Measurements from ENCODE around the gene HDAC8. TPM values are rescaled to one million over a fixed set of nuclear protein-coding genes. Genes with fewer than 3 reads are reported as not detected.
"Not testable (repeated sequence)": the region's sequence is repeated elsewhere in the genome, so short reads cannot be mapped to it uniquely, and the experiment has no call there.

Gene HDAC8
- polyA plus RNA-seq, 1 donor, result 41.9 TPM

DNA sequence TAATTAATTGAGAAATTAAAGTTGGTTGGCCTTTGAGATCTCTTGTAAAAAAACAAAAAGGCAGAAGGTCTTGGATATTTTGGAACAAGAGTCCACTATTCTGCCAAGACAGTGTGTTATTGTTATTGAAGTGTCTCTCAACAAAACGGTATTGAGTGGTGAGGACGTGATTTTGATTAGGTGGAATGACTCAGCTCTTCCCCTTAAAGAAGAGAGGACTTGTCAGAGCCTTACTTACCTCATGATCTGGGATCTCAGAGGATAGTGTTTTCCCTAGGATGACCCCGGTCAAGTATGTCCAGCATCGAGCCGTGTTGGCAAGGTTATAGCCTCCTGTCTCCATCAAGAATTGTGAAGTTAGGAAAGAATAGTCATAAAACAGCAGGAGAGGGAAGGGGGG lies 110.9 kb downstream of the HDAC8 start:
- no peak for DNase-seq

DNA sequence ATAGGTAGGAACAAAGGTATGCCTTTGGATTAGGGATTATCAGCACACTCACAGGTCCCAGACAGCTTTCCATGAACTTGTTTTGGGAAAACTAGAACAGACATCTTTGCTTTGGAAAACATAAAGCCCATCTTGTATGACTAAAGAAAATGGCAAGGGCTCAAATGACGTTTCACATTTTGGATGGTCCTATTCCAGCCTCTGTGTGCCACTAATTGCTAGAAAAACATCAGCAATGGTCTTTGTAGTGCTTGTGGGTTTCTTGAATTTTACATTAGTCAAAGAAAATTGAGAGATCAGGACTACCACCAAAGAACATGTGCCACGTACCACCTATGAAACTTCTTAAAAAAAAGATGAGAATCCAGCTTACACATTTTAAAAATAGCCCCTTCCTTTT lies 111.4 kb downstream of the HDAC8 start:
- DNase-seq, result no peak

DNA sequence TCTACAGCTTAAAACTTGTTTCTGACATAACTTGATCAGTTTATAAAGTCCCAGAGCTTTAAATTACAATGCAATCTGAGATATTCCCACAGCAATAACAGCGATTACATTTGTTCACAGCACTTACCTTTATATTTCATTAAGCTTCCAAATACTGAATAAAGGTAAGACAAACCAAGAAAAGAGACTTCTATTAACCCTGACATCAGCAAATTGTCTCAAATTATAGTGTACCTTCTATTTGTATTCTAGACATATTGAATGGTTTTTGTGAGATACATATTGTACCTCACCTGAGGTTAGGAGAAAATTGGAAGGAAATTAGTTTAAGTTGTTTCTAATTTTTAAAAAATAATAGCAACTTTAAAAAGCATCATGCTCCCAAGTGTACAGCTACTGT lies 111.9 kb downstream of the HDAC8 start:
- DNase-seq, result no peak

DNA sequence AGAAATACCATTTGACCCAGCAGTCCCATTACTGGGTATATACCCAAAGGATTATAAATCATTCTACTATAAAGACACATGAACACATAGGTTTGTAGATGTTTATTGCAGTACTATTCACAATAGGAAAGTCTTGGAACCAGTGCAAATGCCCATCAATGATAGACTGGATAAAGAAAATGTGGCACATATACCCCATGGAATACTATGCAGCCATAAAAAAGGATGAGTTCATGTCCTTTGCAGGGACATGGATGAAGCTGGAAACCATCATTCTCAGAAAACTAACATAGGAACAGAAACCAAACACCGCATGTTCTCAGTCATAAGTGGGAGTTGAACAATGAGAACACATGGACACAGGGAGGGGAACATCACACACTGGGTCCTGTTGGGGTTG lies 123.6 kb downstream of the HDAC8 start:
- DNase-seq, result not testable (repeated sequence)

DNA sequence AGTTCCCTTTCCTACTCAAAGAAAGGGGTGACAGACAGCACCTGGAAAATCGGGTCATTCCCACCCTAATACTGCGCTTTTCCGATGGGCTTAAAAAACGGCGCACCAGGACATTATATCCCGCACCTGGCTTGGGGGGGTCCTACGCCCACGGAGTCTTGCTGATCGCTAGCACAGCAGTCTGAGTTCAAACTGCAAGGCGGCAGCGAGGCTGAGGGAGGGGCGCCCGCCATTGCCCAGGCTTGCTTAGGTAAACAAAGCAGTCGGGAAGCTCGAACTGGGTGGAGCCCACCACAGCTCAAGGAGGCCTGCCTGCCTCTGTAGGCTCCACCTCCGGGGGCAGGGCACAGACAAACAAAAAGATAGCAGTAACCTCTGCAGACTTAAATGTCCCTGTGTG lies 131.9 kb downstream of the HDAC8 start:
- not testable (repeated sequence) for DNase-seq

DNA sequence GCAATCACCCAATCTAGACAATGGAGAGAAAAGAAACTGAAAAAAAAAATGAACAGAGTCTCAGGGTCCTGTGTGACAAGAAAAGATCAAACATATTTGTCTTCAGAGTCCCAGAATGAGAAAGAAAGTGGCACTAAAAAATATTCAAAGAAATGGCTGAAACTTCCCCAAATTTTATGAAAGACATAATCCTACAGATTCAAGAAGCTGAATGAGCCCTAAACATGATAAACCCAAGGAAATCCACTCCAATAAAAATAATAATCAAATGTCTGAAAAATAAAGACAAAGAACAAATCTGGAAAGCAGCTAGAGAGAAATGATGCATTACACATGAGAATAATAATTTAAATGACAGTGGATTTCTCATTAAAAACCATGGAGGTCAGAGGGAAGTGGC lies 136.6 kb downstream of the HDAC8 start:
- DNase-seq, result no peak

DNA sequence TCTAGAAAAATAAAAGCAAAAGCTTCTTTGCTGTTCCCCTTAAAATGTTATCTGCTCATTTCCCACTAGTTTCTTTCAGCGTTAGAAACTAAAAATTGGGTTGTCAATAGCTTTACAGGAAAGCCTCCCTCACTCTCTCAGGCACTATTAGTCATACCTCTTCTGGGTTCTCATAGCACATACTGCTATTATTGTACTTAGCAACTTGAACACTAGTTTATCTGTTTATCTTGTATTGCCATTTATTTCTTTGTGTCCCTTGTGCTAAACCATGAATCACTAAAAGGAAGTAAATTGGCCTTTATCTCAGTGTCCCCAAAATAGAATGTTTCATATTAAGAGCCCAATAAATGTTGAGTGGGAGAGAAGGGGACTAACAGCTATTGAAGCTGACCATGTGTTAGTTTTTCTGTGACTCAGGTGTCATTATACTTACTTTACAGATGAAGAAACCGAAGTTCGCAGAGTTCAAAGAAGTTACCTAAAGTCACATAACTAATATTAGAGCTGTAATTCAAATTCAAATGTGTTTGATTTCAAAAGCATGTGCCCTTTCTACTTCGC lies 142.2 kb downstream of the HDAC8 start:
- DNase-seq, result no peak

DNA sequence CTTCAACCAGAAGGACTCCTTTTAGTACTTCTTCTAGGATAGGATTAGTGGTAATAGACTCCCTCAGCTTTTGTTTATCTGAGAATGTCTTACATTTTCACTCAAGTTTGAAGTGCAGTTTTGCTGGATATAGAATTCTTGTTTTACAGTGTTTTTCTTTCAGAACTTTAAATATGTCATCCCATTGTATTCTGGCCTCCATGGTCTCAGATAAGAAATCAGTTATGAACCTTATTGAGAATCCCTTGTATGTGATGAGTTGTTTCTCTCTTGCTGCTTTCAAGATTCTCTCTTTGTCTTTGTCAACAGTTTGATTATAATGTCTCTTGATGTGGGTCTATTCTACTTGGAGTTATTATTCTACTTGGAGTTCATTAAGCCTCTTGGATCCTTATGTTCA lies 150.8 kb downstream of the HDAC8 start:
- DNase-seq, result no peak

DNA sequence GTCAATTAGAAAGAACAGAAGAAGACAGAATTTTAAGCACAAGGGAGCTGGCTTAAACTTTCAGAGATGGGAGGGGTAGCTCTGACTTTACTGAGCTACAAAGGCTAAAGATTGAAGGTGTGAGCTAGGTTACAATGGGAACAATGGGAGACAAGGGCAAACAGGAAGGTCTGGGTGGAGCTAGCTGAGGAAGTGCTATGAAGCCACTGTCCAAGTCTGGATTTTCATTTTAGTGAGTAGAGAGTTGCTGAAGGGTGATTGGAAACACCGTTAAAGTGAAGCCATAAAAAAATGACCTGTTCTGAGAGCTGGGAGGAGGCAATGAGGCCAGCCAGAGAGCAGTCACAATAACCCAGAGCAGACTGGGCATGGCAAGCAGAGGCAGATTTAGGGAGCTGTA lies 162.7 kb downstream of the HDAC8 start:
- DNase-seq, result no peak

DNA sequence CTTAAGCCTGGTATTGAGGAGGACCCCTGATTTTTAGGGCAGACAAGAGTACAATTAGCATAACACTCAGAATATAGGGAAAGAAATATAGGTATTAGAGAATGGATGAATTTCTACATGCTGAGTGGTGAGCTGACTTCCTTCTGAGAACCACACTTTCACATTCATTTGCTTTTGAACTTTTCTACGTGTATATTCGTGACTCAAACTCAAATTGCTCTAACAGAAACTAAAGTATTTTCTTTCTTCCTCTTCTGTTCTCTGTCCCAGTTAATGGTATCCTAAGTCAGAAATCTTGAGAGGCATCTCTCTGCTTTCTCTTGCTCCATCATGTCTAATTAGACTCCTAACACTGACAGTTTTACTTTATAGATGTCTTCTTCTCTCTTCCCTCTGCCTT lies 163.8 kb downstream of the HDAC8 start:
- DNase-seq, result no peak

DNA sequence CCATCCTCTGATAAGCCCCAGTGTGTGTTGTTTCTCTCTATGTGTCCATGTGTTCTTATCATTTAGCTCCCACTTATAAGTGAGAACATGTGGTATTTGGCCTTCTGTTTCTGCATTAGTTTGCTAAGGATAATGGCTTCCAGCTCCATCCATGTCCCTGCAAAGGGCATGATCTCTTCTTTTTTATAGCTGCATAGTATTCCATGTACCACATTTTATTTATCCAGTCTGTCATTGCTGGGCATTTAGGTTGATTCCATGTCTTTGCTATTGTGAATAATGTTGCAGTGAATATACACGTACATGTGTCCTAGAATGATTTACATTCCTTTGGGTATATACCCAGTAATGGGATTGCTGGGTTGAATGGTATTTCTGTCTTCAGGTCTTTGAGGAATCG lies 167.5 kb downstream of the HDAC8 start:
- DNase-seq, result not testable (repeated sequence)

DNA sequence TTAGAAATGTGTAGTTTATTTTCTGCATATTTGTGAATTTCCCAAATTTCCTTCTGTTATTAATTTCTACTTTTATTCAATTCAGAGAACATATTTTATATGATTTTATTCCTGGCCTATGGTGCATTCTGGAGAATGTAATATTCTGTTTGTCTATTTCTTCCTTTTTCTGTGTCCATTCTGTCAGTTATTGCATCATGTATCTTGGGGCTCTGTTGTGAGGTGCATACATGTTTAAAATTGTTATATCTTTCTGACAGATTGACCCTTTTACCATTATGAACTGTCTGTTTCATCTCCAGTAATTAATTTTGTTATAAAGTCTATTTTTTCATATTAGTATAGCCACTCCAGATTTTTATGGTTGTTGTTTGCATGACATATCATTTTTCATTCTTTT lies 170.0 kb downstream of the HDAC8 start:
- DNase-seq, result no peak

DNA sequence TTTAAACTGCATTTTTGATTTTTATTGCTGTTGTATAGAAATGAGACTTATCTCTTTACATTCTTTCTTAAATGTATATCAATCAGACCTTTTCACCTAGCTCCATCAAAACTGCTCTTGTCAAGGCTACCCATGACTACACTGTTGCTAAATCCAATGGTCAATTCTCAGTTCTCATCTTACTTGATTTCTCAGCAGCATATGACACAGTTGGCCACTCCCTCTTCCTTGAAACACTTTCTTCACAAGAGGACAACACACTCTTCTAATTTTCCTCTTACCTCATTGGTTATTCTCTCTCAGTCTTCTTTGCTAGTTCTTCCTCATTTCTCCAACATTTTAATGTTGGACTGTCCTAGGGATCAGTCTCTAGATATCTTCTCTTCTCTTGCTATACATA lies 172.8 kb downstream of the HDAC8 start:
- DNase-seq, result no peak

DNA sequence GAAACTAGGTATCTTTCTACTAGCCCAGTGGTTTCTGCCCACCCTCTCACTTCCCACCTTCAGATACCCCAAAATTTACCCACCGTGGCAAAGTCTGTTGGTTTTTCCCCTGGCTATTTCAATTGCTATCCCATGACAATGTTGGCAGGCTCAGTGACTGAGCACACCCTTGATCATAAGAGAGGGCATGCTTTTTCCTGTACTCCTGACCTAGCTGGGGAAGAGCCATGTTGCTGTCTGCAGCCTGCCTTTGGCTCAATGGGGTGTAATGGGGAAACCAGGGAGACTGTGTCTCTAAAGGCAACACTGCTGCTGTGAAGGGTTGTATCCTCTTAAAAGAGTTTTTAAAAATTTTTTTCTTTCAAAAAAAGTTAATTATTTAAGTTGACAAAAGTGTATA lies 176.5 kb downstream of the HDAC8 start:
- no peak for DNase-seq

DNA sequence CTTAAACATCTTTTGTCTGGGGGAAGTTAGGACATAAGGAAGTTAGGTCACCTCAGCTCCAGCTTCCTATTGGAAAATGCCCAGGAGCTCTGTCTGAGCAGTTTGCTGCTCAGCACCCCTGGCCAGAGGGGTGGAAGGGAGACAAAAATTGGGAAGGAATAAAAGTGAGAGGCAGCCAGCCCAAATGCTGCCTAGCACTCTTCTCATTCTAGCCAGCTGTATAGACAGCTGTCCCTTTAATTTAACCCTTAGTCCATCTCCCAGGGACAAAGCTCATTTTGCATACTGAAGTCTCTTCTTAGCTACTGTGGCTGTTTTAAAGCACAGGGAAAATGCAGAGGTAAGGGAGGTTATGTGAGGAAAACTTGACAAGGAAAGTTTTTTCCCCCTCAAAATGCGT lies 177.4 kb downstream of the HDAC8 start:
- no peak for DNase-seq

DNA sequence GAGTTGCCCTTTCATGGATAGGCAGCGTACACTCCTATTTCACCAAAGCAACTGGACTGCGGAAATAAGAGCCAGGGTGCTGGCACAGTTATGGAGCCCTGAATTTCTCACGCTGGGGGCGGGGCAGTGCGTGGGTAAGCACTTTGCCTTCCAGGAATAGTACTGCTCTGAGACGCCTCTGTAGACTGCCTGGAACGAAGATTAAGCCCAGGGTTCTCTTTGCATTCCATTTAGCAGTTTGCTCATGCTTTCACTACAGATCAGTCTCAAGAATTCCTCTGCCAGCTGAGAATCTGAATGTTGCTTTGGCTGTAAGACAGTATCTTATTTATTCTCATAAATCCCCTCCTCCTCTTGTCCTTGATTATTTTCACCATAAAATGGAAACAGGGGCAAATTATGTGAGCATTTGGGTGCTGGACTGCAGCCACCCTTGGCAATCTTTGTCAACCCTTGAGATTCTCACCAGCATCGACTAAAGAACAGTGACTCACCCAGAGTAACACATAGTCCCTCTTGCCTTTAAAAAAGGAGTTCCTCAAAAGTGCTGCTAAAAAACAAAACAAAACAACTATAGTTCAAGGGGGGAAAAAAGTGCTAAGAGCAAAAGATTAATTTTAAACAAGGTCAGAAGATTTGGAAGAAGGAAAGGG lies 178.0 kb downstream of the HDAC8 start:
- DNase-seq, result no peak

DNA sequence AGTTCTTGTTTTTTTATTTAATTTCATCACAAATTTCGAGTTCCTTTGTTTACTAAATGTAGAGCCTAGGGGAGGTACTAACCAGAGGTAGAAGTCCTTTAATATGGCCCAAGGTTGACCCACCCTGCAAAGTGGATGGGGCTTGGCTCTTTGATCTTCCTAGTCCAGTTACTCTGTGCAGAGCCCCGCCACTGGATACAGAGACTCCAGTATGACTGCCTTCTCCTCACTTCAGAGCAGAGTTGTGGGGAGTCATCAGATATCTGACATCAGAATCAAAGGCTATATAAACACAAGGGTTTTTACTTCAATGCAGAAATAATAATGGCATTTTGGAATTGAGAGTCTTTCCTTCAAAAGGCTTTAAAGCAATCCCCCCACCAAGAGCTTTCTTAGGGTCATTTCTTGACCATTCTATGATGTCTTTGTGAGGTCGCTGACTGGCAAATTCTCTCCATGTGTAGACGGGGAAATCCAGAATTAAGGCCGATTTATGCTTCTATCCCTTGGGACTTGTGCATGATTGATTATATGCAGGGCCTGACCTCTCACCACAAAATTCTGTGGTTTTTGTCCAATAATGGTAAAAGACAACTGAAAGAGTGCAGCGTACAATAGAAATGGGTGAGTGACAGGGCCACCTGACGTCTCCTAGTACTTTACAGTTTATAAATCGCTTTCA lies 178.7 kb downstream of the HDAC8 start:
- no peak for DNase-seq

DNA sequence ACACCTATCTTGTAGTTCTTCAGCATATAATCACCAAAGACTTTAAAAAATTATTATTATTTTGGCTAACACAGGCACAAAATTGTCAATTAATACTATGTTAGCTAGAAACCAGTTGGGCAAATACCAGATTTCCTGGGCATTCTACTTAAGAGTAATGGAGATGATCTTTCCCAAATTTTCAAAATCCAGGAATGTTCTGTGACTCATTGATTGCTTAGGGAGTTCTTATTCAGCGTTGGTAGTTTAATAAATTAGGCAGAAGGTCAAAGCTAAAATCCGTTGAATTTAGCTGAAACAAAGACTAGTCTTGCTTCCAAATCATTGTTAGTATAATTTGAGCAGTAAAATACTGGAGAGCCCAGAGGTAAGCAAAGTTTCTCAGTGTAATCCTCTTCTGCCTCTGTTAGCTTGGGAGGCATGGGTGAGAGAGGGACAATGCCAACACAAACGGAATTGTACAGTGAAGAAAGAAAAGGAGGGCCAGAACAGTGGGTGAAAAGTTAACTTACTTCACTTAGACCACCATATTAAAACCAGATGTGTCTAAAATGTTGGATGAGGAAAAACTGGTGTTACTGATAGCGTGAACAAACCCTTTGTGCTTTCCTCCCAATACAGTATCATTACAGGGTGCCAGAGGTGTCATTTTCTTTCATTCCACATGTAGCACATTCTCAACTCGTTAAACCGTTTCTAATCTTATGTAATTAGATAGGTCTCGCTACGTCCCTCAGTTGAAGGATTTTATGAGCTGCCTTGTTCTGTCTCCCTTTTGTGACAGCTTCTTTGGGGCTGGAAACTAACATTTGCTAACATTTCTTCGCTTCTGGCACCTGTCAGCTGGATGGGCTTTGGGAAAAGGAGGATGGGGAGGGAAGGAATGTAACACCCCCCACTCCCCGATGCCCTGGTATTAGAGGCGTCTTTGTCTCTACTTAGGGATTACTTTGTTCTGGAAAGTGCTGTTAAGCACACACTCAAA lies 179.5 kb downstream of the HDAC8 start:
- no peak for DNase-seq

DNA sequence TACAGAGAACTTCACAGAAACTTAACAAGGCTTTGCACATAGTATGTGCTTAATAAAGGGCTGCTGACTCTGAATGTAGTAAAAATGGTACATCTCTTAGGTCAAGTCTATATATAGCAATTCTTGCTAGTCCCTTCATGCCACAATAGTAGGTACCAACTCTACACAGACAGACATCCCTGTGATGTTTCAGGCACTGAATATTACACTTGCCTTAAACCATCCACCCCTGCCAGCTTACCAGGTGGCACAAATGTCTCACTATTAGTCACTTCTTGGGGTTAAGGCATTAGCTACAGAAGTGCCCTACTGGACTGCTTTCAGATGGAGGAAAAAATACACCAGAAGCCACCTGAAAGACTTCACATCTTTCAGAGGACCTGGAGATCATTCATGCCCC lies 180.6 kb downstream of the HDAC8 start:
- no peak for DNase-seq

DNA sequence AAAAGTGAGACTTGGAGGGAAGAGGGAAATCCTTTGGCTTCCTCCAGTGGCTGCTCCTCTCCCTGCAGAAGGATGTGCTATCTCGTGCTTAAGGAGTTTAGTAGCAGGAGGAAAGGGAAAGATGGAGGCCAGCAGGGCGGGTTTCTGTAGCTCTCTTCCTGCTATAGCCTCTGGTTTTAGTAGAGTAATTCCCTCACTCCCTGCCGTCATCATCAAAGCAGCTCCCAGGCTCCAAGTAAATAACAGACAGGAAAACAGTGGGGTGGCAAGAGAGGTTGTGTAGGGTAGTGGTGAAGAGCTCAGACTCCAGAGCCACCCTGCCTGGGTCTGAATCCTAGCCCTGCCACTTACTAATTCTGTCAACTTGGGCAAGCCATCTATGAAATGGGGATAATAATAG lies 185.4 kb downstream of the HDAC8 start:
- DNase-seq, result no peak

DNA sequence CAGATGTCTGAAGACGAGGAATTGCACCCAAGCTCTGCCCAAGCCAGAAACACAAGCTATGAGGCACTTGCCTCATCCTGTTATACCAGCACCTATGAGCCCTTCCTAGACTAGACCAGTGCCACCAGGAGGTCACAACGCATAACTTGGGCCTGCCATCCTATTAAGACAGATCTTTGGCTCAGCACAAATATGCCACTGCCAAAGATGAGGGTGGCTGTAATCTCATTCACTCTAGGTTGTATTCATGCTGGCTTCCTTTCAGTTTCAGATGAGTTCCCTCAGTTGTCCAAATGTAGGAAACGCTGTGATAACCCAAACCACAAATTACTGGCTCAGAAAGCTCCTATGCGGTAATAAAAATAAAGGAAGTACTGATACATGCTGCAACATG lies 190.4 kb downstream of the HDAC8 start:
- no peak for DNase-seq

DNA sequence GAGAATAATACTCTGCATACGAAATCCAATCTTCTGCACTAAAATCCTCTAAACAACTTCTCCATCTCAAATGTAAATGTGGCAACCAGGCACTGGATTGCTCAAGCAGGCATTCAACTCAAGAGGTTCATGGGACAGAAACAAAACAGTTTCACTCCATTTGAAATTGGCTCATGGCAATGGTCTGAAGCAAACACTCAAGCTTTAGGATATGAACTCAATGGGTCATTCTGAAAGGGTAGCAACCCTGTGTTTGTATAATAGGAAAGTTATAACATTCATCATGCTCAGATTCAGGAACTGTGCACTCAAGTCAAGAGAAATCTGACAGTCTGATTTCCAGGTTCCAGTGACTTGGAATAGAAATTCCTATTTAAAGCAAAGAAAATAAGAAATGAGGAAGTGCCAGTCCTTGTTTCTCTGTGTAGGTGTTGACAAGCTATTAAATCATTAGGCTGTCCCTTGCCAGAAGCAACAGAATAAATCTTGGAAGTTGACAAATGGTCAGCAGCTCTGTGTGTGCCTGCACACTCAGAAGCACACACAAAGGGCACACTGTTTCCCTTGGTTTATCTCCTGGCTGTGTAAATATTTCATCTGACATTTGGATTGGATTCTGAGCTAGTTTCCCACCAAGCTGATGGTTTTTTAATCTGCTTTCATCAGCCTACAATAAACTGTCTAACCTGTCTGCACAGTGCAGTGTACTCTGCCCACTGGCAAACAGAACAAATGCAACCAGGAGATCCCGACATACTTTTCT lies 191.0 kb downstream of the HDAC8 start:
- DNase-seq, result no peak
